Gastrocnemius medialis (tissue), 4 donors: ENCODE data around the gene OAT.

Experiments used
- CTCF ChIP-seq, 5 experiments: fragments of 450-650 bp in 3 of 5; fragments of 200-600 bp in 2 of 5; sonication (generic) in 2 of 5; IDR thresholded peaks in 4 of 5; conservative IDR thresholded peaks in 1 of 5; 1 replicate in 4 of 5; 2 replicates in 1 of 5; pipeline ENCODE4 v1.5.1; 2016 to 2019; ENCODE audit warnings: antibody characterized with exemption in 5 of 5, mild to moderate bottlenecking in 3 of 5, moderate library complexity in 3 of 5
- POLR2A ChIP-seq, 2 donors: fragments of 450-650 bp; IDR thresholded peaks; one replicate each; pipeline ENCODE4 v1.6.1; 2017; ENCODE audit warnings: antibody characterized with exemption in 2 of 2, mild to moderate bottlenecking in 2 of 2, moderate library complexity in 2 of 2

- TF ChIP-seq CTCF (IDR thresholded peaks at IDR 0.05 in 4 of 5, conservative IDR thresholded peaks at IDR 0.05 in 1 of 5) (no peak), POLR2A (IDR thresholded peaks at IDR 0.05) (no peak)
These were observed 64.0 kb downstream of the OAT start for GRCh38 chr10:124354411-124355382.
